GM12878 (cell line): ENCODE results near the gene DNAH2. TPM values are rescaled to one million over a fixed set of nuclear protein-coding genes. Genes with fewer than 3 reads are reported as not detected.

Experiments
- ATAC-seq: fragments of 200-7000 bp; cut with Tn5 transposase; 3 replicates; pipeline ENCODE4 v1.9.1; 2020; ENCODE audit warnings: mild to moderate bottlenecking, moderate library complexity
- BruUV-seq: library from RNA; stranded (reverse); fragments of 400-500 nt; replicated peaks from 2 replicates; lab custom pipeline; 2021; lab: Mats Ljungman, UMichigan
- CTCF ChIA-PET: fragments of 300-600 bp; sonication (Branson Sonifier 250); formaldehyde crosslinking; extraction: SDS; loops from one replicate; lab custom pipeline; 2021; ENCODE audit warnings: inconsistent platforms; lab: Yijun Ruan, JAX
- POLR2A ChIA-PET: fragments of 350-600 bp; formaldehyde crosslinking; extraction: SDS; loops from one replicate; lab custom pipeline; 2021; ENCODE audit warnings: inconsistent platforms; lab: Charles Lee
- RAD21 ChIA-PET: fragments of 300-600 bp; sonication (Branson Sonifier 250); formaldehyde crosslinking; loops from one replicate; lab custom pipeline; 2023; ENCODE audit warnings: antibody characterized with exemption; ENCODE audit not compliant: unreplicated experiment; lab: Charles Lee
- SMC1A ChIA-PET: fragments of 300-600 bp; sonication (Branson Sonifier 250); formaldehyde crosslinking; loops from one replicate; lab custom pipeline; 2023; ENCODE audit not compliant: unreplicated experiment, uncharacterized antibody; lab: Charles Lee
- DNase-seq: peaks from one replicate; pipeline ENCODE4 v3.0.0-alpha.2; 2011; ENCODE audit warnings: low read depth, low spot score
- FAIRE-seq: peaks from 3 replicates; lab custom pipeline; 2011; peaks lifted over from hg19 to GRCh38; lab: Jason Lieb, UNC
- H2AFZ ChIP-seq: 2 replicates; pipeline ENCODE4 v1.6.0; 2011; ENCODE audit warnings: low read depth, low read length, control low read depth; ENCODE audit not compliant: control insufficient read depth
- H3K27ac ChIP-seq: 2 replicates; pipeline ENCODE4 v1.5.1; 2011; ENCODE audit warnings: control low read depth; ENCODE audit not compliant: control insufficient read depth, insufficient read depth
- H3K27me3 ChIP-seq, 2 experiments: replicated peaks in 1 of 2; 2 replicates each; pipeline versions ENCODE4 v1.6.0 to v1.6.1; 2011; ENCODE audit warnings: low read length in 1 of 2; ENCODE audit not compliant: control insufficient read depth in 2 of 2, insufficient read depth in 2 of 2
- H3K36me3 ChIP-seq, 2 experiments: 2 replicates each; pipeline ENCODE4 v1.5.1; 2011; ENCODE audit warnings: low read length in 1 of 2; ENCODE audit not compliant: control insufficient read depth in 2 of 2, insufficient read depth in 2 of 2
- H3K4me1 ChIP-seq: 2 replicates; pipeline ENCODE4 v1.6.1; 2011; ENCODE audit warnings: mild to moderate bottlenecking, low read length, moderate library complexity, mixed read lengths; ENCODE audit not compliant: control insufficient read depth, insufficient read depth
- H3K4me2 ChIP-seq: 2 replicates; pipeline ENCODE4 v1.6.0; 2011; ENCODE audit warnings: control low read depth; ENCODE audit not compliant: control insufficient read depth, insufficient read depth
- H3K4me3 ChIP-seq: fragments of 200-600 bp; sonication (generic); 2 replicates; pipeline ENCODE4 v1.5.1; 2016
- H3K79me2 ChIP-seq: 2 replicates; pipeline ENCODE4 v1.6.0; 2011; ENCODE audit warnings: low read length; ENCODE audit not compliant: control insufficient read depth, insufficient read depth
- H3K9ac ChIP-seq: 2 replicates; pipeline ENCODE4 v1.8.0; 2011; ENCODE audit warnings: low read length, control low read depth, mixed read lengths; ENCODE audit not compliant: control insufficient read depth, insufficient read depth
- H3K9me3 ChIP-seq: replicated peaks from 3 replicates; pipeline ENCODE4 v1.5.1; 2011; ENCODE audit warnings: mild to moderate bottlenecking, low read length; ENCODE audit not compliant: control insufficient read depth, insufficient read depth
- H4K20me1 ChIP-seq: 2 replicates; pipeline ENCODE4 v1.6.0; 2011; ENCODE audit not compliant: control insufficient read depth, insufficient read depth
- ETV6 ChIP-seq, 2 experiments: fragments of 450-650 bp in 1 of 2; IDR thresholded peaks in 1 of 2; conservative IDR thresholded peaks in 1 of 2; 2 replicates each; pipeline ENCODE4 v1.6.1; 2014; ENCODE audit warnings: antibody characterized with exemption in 1 of 2, borderline replicate concordance in 1 of 2, low read depth in 1 of 2, mild to moderate bottlenecking in 1 of 2, moderate library complexity in 1 of 2
- FOXK2 ChIP-seq: fragments of 450-650 bp; IDR thresholded peaks from 2 replicates; pipeline ENCODE4 v1.6.1; 2017; ENCODE audit warnings: mild to moderate bottlenecking, moderate library complexity
- HCFC1 ChIP-seq: fragments of 150-350 bp; IDR thresholded peaks from 2 replicates; pipeline ENCODE4 v1.6.1; 2014; ENCODE audit warnings: low read length
- KAT2A ChIP-seq: conservative IDR thresholded peaks from 2 replicates; pipeline ENCODE4 v1.6.1; 2011; ENCODE audit warnings: low read depth, low read length; ENCODE audit not compliant: control insufficient read depth
- MYC ChIP-seq: IDR thresholded peaks from 2 replicates; pipeline ENCODE4 v1.6.1; 2011; ENCODE audit warnings: mild to moderate bottlenecking, low read length, moderate library complexity, inconsistent platforms; ENCODE audit not compliant: insufficient read depth, insufficient replicate concordance, insufficient read length, severe bottlenecking
- NRF1 ChIP-seq: conservative IDR thresholded peaks from 2 replicates; pipeline ENCODE4 v1.6.1; 2011; ENCODE audit warnings: mild to moderate bottlenecking, low read depth, low read length, improper control_type of control experiment
- SMARCA5 ChIP-seq: fragments of 450-650 bp; IDR thresholded peaks from 2 replicates; pipeline ENCODE4 v1.6.1; 2017; ENCODE audit warnings: mild to moderate bottlenecking
- WGBS: methylation state at CpG from one replicate; pipeline ENCODE4 v1.1.6; 2016; ENCODE audit warnings: low lambda C conversion rate; ENCODE audit not compliant: insufficient replicate concordance, insufficient coverage; ENCODE audit errors: missing lambda C conversion rate; 5-methylcytosine and 5-hydroxymethylcytosine counted together
- in situ Hi-C: fragments of 300-500 bp; cut with MboI; formaldehyde crosslinking; loops from 9 replicates; pipeline ENCODE4 v1.14.3; 2018; ENCODE audit warnings: mixed read lengths
- intact Hi-C: fragments of 100-400 bp; cut with micrococcal nuclease; formaldehyde crosslinking; loops from one replicate; pipeline ENCODE4 v1.14.2; 2022; ENCODE audit not compliant: unreplicated experiment
- polyA plus RNA-seq, 11 experiments: library from polyadenylated mRNA; depleted of rRNA in 4 of 11; unstranded in 6 of 11; stranded (reverse) in 5 of 11; fragments of >200 nt; fragmentation: Nextera tagmentation in 4 of 11; fragmentation: Illumina TruSeq in 1 of 11; extraction: Ambion mirVana in 4 of 11; extraction: Trizol in 1 of 11; gene quantifications; 1 replicate in 1 of 11; 2 replicates in 10 of 11; pipeline versions ENCODE4 v1.2.1 to v1.2.3, GENCODE V29; 2011 to 2016; ENCODE audit warnings: inconsistent platforms in 2 of 11, missing spikeins in 2 of 11, low read depth in 1 of 11
- total RNA-seq, 4 experiments: library from RNA; depleted of rRNA in 3 of 4; stranded (reverse); fragments of >200 nt in 3 of 4; fragmentation: Illumina TruSeq in 1 of 4; extraction: Trizol in 1 of 4; gene quantifications; 2 replicates each; pipeline versions ENCODE4 v1.2.1 to v1.2.3, GENCODE V29; 2013 to 2021
- TF ChIP-seq, protein P1 (sequence below): IDR thresholded peaks from 2 replicates; pipeline ENCODE4 v1.6.1; 2012; ENCODE audit warnings: improper control_type of control experiment, low read depth, low read length; ENCODE audit not compliant: insufficient replicate concordance
- TF ChIP-seq, protein P2 (sequence below): fragments of 450-650 bp; IDR thresholded peaks from 2 replicates; pipeline ENCODE4 v1.6.1; 2017; ENCODE audit warnings: low read depth, mild to moderate bottlenecking, moderate library complexity
- TF ChIP-seq, protein P3 (sequence below): fragments of 450-650 bp; formaldehyde crosslinking; IDR thresholded peaks from 2 replicates; pipeline ENCODE4 v1.5.0; 2022; ENCODE audit warnings: mild to moderate bottlenecking, missing genetic modification characterization

Gene DNAH2
- total and polyA plus RNA-seq, 10 of the 15 experiments (the other 5 are each of a cell fraction or from before 2014, with no cell fraction given): not detected

DNA sequence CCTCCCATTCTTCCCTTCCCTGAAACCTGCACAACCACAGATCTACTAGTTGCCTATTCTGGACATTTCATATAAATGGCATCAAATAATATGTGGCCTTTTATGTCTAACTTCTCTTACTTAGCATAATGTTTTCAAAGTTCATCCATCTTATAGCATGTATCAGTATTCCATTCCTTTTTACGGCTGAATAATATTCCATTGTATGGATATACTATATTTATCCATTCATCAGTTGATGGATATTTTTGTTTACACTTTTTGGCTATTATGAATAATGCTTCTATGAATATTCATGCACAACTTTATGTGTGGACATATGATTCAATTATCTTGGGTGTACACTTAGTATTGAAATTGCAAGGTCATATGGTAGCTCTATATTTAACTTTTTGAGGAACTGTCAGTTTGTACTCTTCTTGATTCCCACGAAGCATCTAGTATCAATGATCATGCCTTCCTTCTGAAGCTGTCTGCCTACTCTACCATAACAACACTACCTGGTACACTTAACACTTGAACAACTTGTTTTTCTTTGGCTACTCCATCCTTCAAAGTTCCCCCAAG lies 158.3 kb downstream of the DNAH2 start (continued):
- no peak for TF ChIP-seq SMARCA5
- no peak for TF ChIP-seq NRF1

DNA sequence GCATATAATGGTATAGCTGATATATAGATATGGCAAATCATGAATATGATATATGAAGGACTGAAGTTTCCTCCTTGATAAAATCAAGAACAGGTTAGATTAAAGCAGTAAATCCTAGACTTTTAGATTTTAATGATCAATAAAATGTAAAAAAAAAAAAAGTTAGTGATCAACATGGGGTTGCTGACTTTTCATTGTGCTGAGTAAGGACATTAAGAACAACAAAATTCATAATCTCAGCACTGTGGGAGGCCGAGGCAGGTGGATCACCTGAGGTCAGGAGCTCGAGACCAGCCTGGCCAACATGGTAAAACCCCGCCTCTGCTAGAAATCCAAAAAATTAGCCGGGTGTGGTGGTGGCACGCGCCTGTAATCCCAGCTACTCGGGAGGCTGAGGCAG lies 160.7 kb downstream of the DNAH2 start:
- DNase-seq: no peak
- no peaks in the 10 kb centered on the region for H3K9me3 ChIP-seq
- H3K4me3 ChIP-seq: no peak overlapping the region
- in situ Hi-C loops (no loop called here), intact Hi-C loops (no loop called here)
- H3K4me2 ChIP-seq: no peak overlapping the region
- no peak for FAIRE-seq
- no TSS peak for BruUV-seq
- peaks cover 0 to 2% of the 10 kb centered on the region in 2 experiments; a peak in 2 of 4 replicates for H3K36me3 ChIP-seq
- H3K9ac ChIP-seq: no peak overlapping the region
- no peaks in the 10 kb centered on the region for H3K27me3 ChIP-seq
- ATAC-seq: no peak
- ChIA-PET RAD21 (interaction anchor here (0.9 kb wide), 1 partner anchor 16 kb away, joined by 3 read pairs; no protein-coding TSS in a partner anchor), POLR2A (interaction anchor here (0.5 kb wide), 1 partner anchor 341 kb away, joined by 4 read pairs; no protein-coding TSS in a partner anchor), CTCF (interaction anchor here (1.5 to 8.9 kb wide), 5 partner anchors 9 to 112 kb away, joined by 4 to 75 read pairs (median 7); partner anchors contain the start of gene NAA38), SMC1A (interaction anchor here (0.6 to 1.2 kb wide), 2 partner anchors 14 to 242 kb away, joined by 4 to 5 read pairs; no protein-coding TSS in a partner anchor)
- H4K20me1 ChIP-seq: no peaks in the 10 kb centered on the region
- H3K79me2 ChIP-seq: no peaks in the 10 kb centered on the region; the same call in none of the 2 replicates
- no peak overlapping the region for H3K27ac ChIP-seq
- WGBS: 69% methylated on average over 7 of the region's 7 CpGs
- TF ChIP-seq ETV6 (conservative IDR thresholded peaks at IDR 0.05 in 1 of 2, IDR thresholded peaks at IDR 0.05 in 1 of 2; ENCODE audit: borderline replicate concordance in 1 of 2, low read depth in 1 of 2) (no peak), KAT2A (no peak), MYC (no peak), HCFC1 (no peak), FOXK2 (no peak)
- TF ChIP-seq, protein P1, sequence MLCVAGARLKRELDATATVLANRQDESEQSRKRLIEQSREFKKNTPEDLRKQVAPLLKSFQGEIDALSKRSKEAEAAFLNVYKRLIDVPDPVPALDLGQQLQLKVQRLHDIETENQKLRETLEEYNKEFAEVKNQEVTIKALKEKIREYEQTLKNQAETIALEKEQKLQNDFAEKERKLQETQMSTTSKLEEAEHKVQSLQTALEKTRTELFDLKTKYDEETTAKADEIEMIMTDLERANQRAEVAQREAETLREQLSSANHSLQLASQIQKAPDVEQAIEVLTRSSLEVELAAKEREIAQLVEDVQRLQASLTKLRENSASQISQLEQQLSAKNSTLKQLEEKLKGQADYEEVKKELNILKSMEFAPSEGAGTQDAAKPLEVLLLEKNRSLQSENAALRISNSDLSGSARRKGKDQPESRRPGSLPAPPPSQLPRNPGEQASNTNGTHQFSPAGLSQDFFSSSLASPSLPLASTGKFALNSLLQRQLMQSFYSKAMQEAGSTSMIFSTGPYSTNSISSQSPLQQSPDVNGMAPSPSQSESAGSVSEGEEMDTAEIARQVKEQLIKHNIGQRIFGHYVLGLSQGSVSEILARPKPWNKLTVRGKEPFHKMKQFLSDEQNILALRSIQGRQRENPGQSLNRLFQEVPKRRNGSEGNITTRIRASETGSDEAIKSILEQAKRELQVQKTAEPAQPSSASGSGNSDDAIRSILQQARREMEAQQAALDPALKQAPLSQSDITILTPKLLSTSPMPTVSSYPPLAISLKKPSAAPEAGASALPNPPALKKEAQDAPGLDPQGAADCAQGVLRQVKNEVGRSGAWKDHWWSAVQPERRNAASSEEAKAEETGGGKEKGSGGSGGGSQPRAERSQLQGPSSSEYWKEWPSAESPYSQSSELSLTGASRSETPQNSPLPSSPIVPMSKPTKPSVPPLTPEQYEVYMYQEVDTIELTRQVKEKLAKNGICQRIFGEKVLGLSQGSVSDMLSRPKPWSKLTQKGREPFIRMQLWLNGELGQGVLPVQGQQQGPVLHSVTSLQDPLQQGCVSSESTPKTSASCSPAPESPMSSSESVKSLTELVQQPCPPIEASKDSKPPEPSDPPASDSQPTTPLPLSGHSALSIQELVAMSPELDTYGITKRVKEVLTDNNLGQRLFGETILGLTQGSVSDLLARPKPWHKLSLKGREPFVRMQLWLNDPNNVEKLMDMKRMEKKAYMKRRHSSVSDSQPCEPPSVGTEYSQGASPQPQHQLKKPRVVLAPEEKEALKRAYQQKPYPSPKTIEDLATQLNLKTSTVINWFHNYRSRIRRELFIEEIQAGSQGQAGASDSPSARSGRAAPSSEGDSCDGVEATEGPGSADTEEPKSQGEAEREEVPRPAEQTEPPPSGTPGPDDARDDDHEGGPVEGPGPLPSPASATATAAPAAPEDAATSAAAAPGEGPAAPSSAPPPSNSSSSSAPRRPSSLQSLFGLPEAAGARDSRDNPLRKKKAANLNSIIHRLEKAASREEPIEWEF: no peak
- TF ChIP-seq, protein P2, sequence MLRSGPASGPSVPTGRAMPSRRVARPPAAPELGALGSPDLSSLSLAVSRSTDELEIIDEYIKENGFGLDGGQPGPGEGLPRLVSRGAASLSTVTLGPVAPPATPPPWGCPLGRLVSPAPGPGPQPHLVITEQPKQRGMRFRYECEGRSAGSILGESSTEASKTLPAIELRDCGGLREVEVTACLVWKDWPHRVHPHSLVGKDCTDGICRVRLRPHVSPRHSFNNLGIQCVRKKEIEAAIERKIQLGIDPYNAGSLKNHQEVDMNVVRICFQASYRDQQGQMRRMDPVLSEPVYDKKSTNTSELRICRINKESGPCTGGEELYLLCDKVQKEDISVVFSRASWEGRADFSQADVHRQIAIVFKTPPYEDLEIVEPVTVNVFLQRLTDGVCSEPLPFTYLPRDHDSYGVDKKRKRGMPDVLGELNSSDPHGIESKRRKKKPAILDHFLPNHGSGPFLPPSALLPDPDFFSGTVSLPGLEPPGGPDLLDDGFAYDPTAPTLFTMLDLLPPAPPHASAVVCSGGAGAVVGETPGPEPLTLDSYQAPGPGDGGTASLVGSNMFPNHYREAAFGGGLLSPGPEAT: no peak
- TF ChIP-seq, protein P3, sequence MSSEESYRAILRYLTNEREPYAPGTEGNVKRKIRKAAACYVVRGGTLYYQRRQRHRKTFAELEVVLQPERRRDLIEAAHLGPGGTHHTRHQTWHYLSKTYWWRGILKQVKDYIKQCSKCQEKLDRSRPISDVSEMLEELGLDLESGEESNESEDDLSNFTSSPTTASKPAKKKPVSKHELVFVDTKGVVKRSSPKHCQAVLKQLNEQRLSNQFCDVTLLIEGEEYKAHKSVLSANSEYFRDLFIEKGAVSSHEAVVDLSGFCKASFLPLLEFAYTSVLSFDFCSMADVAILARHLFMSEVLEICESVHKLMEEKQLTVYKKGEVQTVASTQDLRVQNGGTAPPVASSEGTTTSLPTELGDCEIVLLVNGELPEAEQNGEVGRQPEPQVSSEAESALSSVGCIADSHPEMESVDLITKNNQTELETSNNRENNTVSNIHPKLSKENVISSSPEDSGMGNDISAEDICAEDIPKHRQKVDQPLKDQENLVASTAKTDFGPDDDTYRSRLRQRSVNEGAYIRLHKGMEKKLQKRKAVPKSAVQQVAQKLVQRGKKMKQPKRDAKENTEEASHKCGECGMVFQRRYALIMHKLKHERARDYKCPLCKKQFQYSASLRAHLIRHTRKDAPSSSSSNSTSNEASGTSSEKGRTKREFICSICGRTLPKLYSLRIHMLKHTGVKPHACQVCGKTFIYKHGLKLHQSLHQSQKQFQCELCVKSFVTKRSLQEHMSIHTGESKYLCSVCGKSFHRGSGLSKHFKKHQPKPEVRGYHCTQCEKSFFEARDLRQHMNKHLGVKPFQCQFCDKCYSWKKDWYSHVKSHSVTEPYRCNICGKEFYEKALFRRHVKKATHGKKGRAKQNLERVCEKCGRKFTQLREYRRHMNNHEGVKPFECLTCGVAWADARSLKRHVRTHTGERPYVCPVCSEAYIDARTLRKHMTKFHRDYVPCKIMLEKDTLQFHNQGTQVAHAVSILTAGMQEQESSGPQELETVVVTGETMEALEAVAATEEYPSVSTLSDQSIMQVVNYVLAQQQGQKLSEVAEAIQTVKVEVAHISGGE (CRISPR knock-in tag): no peak
- H2AFZ ChIP-seq: no peak overlapping the region
- peaks cover 19% of the 10 kb centered on the region for H3K4me1 ChIP-seq
